GM21717 (cell line): ENCODE measurements around the gene HMGXB3.

ENCODE experiments used
- ATAC-seq: cut with Tn5 transposase; IDR thresholded peaks from one replicate; pipeline ENCODE4 v1.9.1; 2021; ENCODE audit warnings: mild to moderate bottlenecking, moderate library complexity; ENCODE audit not compliant: unreplicated experiment

Gene HMGXB3, protein sequence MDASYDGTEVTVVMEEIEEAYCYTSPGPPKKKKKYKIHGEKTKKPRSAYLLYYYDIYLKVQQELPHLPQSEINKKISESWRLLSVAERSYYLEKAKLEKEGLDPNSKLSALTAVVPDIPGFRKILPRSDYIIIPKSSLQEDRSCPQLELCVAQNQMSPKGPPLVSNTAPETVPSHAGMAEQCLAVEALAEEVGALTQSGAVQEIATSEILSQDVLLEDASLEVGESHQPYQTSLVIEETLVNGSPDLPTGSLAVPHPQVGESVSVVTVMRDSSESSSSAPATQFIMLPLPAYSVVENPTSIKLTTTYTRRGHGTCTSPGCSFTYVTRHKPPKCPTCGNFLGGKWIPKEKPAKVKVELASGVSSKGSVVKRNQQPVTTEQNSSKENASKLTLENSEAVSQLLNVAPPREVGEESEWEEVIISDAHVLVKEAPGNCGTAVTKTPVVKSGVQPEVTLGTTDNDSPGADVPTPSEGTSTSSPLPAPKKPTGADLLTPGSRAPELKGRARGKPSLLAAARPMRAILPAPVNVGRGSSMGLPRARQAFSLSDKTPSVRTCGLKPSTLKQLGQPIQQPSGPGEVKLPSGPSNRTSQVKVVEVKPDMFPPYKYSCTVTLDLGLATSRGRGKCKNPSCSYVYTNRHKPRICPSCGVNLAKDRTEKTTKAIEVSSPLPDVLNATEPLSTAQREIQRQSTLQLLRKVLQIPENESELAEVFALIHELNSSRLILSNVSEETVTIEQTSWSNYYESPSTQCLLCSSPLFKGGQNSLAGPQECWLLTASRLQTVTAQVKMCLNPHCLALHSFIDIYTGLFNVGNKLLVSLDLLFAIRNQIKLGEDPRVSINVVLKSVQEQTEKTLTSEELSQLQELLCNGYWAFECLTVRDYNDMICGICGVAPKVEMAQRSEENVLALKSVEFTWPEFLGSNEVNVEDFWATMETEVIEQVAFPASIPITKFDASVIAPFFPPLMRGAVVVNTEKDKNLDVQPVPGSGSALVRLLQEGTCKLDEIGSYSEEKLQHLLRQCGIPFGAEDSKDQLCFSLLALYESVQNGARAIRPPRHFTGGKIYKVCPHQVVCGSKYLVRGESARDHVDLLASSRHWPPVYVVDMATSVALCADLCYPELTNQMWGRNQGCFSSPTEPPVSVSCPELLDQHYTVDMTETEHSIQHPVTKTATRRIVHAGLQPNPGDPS (N-terminal part only)

DNA sequence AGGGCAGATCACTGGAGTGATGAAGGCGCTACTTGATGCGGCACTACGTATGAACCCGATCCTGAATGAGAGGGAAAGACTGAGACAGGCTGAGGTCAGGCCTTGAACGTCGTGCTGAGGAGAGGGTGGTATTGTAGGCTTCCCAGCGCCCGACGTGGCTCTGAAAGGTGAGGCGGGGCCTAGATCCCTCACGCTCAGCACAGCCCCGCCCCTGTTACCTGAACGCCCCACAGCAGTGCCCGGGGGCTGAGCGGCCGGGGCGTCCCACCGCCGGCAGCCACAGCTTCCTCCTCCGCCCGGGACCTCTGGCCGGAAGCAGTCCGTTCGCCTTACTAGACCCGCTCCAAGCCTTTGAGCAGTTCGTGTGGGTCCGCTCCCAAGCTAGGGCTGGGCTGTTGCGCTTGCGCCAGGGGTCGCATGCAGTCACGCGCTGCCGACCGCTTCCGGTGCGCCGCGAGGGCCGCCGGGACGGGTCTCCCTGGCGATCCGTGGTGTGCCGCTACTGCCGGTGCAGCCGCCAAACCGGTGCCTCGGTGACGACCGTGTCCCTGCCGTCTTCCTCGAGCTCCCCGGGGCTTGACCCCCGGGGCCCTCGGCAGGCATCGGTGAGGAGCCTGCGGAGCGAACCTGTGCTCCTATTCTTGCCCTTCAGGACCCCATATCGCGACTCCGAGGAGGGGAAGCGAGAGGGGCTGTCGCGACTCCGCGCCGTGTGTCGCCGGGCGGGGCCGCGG is at the start of gene HMGXB3, which contains the start of gene TIGD6:
Gene HMGXB3, plus strand, starts transcription at position 484 of the 734 bp plus-strand sequence. CDS start 4,114 bp downstream, outside the sequence.
Gene TIGD6, minus strand, starts transcription at position 399 of the 734 bp plus-strand sequence. CDS start 4,306 bp downstream, outside the sequence.
- peak; percentile 88 for ATAC-seq

DNA sequence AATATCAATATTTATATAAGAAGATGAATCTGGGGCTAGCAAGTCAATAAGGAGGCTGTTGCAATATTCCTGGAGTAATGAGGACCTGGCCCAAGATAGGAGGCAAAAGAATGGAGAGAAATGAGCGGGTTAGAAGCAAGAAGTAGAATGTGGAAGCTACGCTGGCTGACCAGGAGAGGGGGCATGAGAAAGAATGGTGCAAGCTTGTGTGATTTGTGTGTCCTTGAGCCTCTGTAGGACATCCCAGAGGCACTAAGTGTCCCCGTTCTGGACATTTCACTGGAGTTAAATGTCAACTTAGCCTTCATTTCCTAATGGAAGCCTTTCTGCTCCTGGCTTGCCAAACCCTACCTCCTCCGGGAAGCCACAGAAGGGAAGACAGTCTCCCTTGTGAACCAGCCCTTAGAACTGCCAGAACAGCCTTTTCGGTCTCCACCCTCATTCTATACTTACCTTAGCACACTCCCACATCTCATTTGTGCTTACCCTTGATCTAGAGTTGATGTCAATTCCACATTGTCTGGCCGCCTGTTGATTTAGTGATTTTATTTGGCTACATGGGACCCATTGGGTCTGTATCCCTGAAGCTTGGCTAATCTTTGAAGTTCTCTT is 49.3 kb upstream of the HMGXB3 start:
- ATAC-seq: no peak

DNA sequence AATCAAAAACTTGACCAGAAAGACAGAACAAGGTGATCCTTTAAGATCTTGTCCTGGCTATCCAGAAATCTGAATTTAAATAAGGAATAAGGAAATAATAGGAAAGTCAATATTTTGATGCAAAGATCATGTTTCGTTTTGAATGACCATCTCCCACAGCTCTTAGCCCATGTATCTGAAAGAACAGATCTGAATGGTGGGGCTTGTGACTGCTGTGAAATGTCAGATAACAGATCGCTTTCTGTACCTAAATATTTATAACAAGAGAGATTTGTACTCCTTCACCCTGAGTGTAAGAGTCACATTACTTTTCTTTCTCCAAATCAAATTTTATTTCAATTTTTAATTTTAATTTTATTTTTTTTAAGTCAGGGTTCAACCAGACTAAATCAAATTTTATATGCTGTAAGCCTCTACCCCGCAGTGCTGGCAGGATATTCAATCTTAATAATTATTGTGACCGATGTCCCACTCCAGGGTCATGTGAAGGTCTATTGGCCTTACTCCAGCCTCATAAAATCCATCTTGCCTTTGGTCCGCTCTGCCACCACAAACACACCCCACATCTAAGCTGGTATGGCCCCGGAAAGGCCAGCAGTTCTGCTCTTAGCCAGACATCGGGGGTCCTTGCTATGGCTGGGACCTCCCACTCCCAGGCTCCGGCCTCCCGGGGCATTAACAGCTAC is 47.0 kb upstream of the HMGXB3 start:
- ATAC-seq: no peak

DNA sequence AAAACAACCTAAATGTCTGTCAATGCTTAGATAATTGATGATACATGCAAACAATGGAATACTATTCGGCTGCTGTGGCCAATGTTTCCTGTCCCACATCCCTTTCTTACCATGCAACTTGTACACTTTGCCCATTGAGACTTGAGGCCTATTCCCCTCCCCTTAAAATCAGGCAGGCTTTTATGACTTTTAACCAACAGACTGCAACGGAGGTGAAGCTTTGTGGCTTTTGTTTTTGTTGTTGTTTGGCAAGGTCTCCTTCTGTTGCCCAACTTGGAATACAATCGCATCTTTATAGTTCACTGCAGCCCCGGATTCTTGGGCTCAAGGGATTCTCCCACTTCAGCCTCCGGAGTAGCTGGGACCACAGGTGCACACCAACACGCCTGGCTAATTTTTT is 45.7 kb upstream of the HMGXB3 start:
- no peak for ATAC-seq

DNA sequence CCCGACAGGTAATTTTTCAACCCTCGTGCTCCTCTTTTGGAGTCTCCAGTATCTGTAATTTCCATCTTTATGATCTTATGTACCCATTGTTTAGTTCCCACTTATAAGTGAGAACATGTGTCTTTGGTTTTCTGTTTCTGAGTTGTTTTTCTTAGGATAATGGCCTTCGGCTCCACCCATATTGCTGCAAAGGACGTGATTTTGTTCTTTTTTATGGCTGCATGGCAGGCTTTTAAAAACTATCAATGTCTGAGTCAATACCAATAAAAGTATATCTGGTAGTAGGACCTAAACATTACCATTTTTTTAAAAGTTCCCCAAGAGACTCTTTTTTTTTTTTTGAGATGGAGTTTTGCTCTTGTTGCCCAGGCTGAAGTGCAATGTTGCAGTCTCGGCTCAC is 43.9 kb upstream of the HMGXB3 start:
- ATAC-seq: no peak

DNA sequence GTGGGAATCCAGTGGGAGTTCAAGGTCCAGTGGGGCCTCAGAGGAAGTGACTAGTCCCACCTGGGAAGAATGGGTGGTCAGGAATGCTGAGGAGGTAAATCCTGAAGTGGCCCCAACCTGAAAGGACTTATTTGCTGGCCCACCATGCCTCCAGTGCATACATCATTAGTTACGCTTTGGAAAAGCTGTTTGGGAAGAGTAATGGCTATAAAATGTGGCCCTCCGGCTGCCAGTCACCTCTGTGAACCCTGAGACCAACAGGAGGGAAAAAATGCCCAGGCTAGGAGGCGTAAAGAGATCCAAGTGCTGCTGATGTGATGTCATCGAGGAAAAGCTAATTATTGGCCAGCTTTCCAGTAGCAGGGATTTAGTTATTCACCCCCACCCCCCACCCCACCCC is 42.7 kb upstream of the HMGXB3 start:
- ATAC-seq: no peak

DNA sequence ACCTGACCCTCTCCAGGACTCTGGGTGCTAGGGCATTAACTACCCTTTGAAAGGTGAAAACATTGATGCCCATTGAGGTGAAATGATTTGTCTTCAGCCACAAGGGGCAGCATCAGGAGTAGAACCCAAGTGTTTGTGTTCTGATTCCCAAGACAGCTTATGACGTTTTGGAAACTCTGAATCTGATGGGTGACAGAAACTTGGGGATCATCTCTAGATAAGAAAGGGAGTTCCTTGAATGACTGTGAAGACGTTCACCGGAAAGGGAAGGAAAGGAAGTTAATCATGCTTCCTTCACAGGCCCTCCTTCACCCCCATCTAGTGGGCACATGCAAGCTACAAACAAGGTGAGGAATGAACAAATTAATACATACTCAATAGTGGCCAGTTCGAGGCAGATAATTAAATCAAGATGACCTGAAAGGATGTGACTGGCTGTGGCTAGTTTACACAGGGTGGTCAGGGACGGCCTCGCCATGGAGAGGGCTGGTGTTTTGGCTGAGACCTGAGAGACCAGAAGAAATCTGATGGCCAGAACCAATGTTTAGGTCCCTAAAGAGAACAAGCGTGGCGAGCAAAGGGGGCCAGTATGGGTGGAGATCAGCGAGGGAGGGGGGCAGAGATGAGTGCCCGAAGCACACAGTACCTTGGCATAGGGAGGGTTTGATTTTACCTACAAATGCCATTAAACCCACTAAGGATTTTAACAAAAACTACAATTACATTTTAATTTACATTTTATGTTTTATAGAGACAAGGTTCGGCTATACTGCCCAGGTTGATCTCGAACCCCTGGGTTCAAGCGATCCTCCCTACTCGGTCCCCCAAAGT is 40.9 kb upstream of the HMGXB3 start:
- ATAC-seq: no peak

DNA sequence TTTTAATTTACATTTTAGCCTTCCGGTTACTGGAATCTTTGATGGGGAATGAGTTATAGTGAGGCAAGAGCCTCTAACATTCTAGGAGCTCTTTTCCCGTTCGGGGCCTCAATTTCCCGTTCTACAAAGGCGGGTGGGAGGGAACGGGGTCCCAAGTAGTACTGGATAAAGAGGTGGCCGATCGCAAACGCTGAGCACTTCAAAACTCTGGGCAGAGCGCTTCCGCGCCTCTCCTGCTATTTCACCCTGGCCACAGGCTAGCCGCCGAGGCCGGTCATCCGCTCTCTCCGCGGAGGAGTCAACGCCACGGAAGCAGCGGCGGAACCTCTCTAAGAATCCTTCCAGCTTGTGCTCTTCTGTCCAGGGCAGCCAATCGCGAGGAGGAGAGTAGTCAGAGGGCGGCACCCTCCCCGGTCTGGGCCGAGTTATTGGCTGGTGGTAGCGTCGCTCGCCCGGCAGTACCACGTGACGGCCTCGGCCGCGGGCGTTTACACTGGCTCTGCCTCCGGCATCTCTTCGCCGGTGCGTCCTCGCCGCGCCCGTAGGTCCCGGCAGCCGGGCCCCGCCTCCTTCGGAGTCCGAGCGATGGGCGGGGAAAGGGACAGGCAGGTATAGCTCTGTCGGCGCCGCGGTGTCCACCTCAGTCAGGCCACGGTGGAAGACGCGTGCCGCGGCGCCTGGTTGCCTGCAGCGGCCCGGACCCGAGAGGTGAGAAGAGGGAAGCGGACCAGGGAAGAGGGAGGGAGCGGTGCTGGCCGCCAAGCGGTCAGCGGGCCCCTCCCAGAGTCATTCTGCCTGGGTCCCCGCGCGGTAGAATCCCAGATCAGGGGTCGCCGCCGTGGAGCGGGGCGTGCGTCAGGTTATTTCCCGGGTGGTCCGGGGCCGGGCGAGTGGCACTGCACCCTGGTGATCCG is 40.0 kb upstream of the HMGXB3 start, which contains the start of gene SLC26A2:
Gene SLC26A2, plus strand, starts transcription at position 487 of the 914 bp plus-strand sequence. CDS start 16,895 bp downstream, outside the sequence.
- ATAC-seq: peak; percentile 100

DNA sequence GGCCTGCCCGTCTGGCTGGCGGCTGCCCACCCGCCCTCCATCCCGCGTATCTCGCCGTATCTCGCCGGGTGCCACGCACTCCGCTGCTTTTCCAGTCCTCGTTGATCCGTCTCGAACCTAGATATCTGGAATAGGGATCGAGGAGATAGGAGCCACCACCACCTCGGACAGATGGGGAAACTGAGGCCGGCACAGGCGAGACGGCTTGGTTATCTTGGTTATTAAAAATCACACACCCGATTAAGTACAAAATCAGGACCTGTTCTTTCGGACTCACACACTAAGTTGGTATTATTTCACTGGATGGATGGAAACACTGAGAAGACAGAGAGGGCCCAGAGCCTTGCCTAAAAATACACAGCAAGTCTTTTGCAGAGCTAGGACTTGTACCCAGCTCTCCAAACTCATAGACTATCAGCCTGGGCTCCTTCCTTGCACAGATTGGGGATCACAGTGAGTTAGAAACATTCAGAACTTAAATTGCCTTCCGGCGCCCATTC is 39.3 kb upstream of the HMGXB3 start:
- ATAC-seq: peak; percentile 17

DNA sequence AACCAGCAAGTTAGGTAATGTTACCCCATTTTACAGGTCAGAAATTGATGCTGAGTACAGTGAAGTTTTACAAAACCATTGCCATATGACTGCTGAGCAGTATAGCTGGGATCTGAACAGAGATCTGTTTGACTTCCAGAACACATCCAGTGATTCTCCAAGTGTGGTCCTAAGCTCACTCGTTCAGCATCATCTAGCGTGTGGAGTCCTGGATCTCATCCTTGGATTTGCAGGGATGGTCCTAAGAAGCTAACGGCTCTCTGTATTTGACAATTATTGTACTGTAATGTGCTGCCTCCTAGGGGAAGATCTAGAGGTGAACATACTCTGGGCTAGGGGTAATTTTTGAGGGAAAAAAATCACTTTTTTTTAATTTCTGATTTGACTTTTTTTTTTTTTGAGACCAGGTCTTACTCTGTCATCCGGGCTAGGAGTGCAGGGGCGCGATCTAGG is 38.6 kb upstream of the HMGXB3 start:
- ATAC-seq: no peak

DNA sequence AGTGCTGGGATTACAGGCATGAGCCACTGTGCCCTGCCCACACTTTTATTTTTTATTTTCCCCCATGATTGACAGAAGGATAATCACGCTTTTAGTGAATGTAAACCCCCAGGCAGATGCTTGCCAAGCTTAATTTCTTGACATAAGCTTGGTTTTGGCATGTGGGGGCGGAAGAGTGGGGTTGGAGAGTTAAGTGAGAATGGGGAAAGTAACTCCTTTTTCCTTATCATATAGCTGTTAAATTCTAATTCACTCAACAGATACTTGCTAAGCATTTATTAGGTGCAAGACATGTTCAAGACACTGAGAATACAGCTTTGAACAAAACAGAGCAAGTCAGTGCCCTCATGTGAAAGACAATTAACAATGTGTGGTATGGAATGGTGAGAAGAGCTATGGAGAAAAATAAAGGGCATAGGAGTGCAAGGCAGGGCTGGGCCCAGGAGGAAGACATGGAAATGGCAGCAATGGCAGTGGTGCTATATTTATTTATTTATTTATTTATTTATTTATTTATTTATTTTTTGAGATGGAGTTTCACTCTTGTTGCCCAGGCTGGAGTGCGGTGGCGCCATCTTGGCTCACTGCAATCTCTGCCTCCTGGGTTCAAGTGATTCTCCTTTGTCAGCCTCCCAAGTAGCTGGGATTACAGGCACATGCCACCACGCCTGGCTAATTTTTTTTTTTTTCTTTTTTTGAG is 37.8 kb upstream of the HMGXB3 start:
- no peak for ATAC-seq

DNA sequence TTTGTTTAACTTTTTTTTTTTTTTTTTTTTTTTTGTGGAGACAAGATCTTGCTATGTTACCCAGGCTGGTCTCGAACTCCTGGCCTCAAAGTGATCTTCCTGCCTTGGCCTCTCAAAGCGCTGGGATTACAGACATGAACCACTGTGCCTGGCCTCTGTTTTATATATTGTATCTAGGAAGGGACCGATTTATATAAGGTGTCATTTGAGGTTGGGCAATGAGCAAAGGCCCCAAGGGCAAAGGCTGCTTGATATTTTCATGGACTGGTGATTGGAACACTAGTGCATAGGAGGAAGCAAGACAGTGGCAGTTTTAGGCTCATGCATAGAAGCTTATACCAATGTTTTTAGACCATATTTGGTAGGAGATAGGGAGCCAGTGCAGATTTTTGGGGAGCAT is 36.8 kb upstream of the HMGXB3 start:
- ATAC-seq: no peak

DNA sequence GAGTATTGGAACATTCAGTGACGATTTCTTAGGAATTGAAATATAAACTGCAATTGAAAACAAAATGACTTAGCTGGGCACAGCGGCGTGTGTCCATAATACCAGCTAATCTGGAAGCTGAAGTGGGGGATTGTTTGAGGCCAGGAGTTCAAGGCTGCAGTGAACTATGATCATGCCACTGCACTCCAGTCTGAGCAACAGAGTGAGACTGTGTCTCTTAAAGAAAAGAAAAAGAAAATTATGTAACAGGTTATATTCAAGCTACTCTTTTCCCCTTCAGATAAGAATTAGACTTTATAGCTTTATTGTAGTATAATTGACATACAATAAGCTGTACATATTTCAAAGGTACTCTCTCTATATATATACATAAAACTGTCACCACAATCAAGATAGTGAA is 33.6 kb upstream of the HMGXB3 start:
- no peak for ATAC-seq

DNA sequence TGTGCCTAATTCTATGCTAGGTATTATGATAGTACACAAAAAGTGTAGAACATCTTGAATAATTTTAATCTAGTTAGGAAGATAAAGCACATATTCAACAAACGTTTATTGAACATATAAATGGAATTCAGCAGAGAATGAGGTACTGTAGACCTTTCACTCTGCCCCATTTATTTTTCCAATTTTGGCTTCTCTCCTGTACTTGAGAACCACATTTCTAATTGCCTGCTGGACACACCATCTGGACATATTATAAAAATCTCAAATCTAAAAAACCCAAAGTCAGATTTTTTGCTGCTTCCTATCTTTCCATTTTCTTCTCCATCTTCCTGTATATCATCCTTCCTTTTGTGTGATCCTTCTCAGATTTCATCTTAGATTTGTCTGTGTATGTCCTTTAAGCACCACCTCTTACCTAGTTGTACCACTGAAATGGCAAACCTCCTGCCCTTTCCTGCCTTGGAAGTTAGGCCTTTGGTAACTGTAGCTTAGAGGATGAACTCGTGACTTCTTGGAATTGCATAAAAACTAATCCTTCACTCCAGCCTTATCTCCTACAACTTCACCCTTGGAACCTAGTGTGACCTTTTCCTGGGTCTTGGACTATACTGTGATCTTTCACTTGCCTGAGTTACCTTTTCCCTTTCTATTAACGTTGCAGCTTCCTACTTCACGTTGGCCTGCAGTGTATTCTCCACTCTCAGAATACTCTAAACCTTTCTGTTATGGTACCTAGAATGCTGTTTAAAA is 31.2 kb upstream of the HMGXB3 start:
- no peak for ATAC-seq

DNA sequence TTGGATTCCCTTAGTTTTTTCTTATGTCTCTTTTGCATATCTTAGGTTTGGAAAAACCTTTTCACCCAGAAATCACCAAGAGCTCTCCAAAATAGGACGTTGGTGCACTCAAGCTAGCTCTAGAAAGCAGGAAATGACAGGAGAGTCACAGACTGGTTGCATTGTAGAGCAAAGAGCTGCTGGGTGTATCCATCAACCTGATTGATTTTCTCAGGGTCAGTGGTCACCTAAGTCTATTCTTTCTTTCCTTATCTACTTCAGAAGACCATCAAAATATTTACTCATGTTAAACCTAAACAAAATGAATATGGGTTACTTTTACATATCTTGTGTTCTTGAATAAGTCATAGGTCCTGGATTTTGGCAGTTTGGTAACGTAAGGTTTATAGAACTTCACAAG is 25.1 kb upstream of the HMGXB3 start:
- no peak for ATAC-seq

DNA sequence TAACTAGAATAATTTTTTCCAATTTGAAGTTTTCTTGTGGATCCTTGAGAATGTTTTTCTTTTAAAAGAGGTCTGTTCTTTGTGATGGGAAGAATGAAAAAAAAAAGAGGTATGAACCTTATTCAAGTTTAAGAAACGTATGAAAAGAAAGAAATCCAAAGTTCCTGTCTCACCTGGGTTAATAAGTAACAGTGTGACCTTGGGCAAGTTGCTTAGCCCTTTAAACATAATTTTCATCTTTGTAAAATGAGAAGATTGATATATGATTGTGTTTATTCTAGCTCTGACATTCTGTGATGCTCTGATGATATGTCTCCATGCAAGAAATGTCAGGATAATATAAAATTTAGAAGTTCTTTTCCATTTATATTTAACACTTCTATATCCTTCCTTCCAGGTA is 20.6 kb upstream of the HMGXB3 start:
- no peak for ATAC-seq
